A549 (cell line): Measurements from ENCODE around the gene GNPTG. TPM values are rescaled to one million over a fixed set of nuclear protein-coding genes. Genes with fewer than 3 reads are reported as not detected.

Source experiments
- ATAC-seq, 2 experiments: fragments of 200-7000 bp in 1 of 2; fragments of >200 bp in 1 of 2; cut with Nextera tagmentation in 1 of 2; cut with Tn5 transposase in 1 of 2; 3 replicates each; pipeline versions ENCODE4 v1.8.0 to v1.9.1; 2018 to 2020; ENCODE audit warnings: mild to moderate bottlenecking in 1 of 2, moderate library complexity in 1 of 2
- CTCF ChIA-PET: fragments of 300-600 bp; sonication (Branson Sonifier 250); formaldehyde crosslinking; extraction: SDS; loops from one replicate; lab custom pipeline; 2021; ENCODE audit warnings: antibody characterized with exemption, inconsistent platforms; lab: Yijun Ruan, JAX
- POLR2A ChIA-PET: fragments of 350-600 bp; formaldehyde crosslinking; extraction: SDS; loops from one replicate; lab custom pipeline; 2021; ENCODE audit warnings: antibody characterized with exemption, inconsistent platforms; lab: Yijun Ruan, JAX
- DNase-seq, 2 experiments: peaks; one replicate each; pipeline versions ENCODE4 v3.0.0 to v3.0.0-alpha.2; 2011 to 2016; ENCODE audit warnings: low read depth in 1 of 2, low spot score in 1 of 2
- FAIRE-seq: peaks from 2 replicates; lab custom pipeline; 2011; peaks lifted over from hg19 to GRCh38; lab: Jason Lieb, UNC
- H3K27ac ChIP-seq, 2 experiments: fragments of >200 bp; sonication (Bioruptor Twin); formaldehyde crosslinking; 3 replicates each; pipeline ENCODE4 v1.5.1; 2016 to 2017
- H3K4me1 ChIP-seq: fragments of >200 bp; sonication (Bioruptor Twin); formaldehyde crosslinking; 3 replicates; pipeline ENCODE4 v1.6.1; 2016
- H3K4me2 ChIP-seq: fragments of >200 bp; sonication (Bioruptor Twin); formaldehyde crosslinking; 3 replicates; pipeline ENCODE4 v1.6.1; 2016
- H3K4me3 ChIP-seq: fragments of >200 bp; sonication (Bioruptor Twin); formaldehyde crosslinking; 3 replicates; pipeline ENCODE4 v1.5.1; 2016
- H3K9me3 ChIP-seq: fragments of >200 bp; sonication (Bioruptor Twin); formaldehyde crosslinking; 3 replicates; pipeline ENCODE4 v1.6.1; 2016
- ATOH8 ChIP-seq: fragments of 250-450 bp; sonication (Bioruptor Pico); IDR thresholded peaks from 2 replicates; pipeline ENCODE4 v1.5.0; 2020; ENCODE audit warnings: low read depth, mild to moderate bottlenecking, moderate library complexity
- E2F6 ChIP-seq: IDR thresholded peaks from 2 replicates; pipeline ENCODE4 v1.6.1; 2012; ENCODE audit warnings: low read depth, borderline replicate concordance
- EHF ChIP-seq: fragments of 250-450 bp; sonication (Bioruptor Pico); IDR thresholded peaks from 2 replicates; pipeline ENCODE4 v1.5.0; 2020; ENCODE audit warnings: mild to moderate bottlenecking
- FOSL2 ChIP-seq, 2 experiments: fragments of 450-650 bp in 1 of 2; fragments of >200 bp in 1 of 2; sonication (Bioruptor Twin) in 1 of 2; formaldehyde crosslinking; IDR thresholded peaks; 2 replicates each; pipeline versions ENCODE4 v1.5.0 to v1.6.1; 2016 to 2020; ENCODE audit warnings: mild to moderate bottlenecking in 1 of 2, moderate library complexity in 1 of 2
- HEYL ChIP-seq: fragments of 250-450 bp; sonication (Bioruptor Pico); IDR thresholded peaks from 2 replicates; pipeline ENCODE4 v1.8.0; 2021; ENCODE audit warnings: mild to moderate bottlenecking, moderate library complexity
- HOXA7 ChIP-seq: fragments of 250-450 bp; sonication (Bioruptor Pico); IDR thresholded peaks from 2 replicates; pipeline ENCODE4 v1.5.0; 2020; ENCODE audit warnings: mild to moderate bottlenecking, moderate library complexity
- KDM5A ChIP-seq: fragments of 200-600 bp; sonication (generic); IDR thresholded peaks from 2 replicates; pipeline ENCODE4 v1.6.1; 2016; ENCODE audit warnings: antibody characterized with exemption, mild to moderate bottlenecking
- MAFK ChIP-seq: fragments of 450-650 bp; IDR thresholded peaks from 2 replicates; pipeline ENCODE4 v1.6.1; 2014; ENCODE audit not compliant: partially characterized antibody
- NFE2L2 ChIP-seq: fragments of 150-350 bp; conservative IDR thresholded peaks from 2 replicates; pipeline ENCODE4 v1.6.1; 2014; ENCODE audit warnings: low read length
- NPAS2 ChIP-seq: fragments of 250-450 bp; sonication (Bioruptor Pico); IDR thresholded peaks from 2 replicates; pipeline ENCODE4 v1.8.0; 2022; ENCODE audit warnings: mild to moderate bottlenecking, moderate library complexity, borderline replicate concordance
- PBX3 ChIP-seq: IDR thresholded peaks from 2 replicates; pipeline ENCODE4 v1.6.1; 2012
- RARB ChIP-seq: fragments of 250-450 bp; sonication (Bioruptor Pico); IDR thresholded peaks from 2 replicates; pipeline ENCODE4 v1.8.0; 2021; ENCODE audit warnings: mild to moderate bottlenecking, moderate library complexity
- RFX5 ChIP-seq: fragments of 450-650 bp; IDR thresholded peaks from 2 replicates; pipeline ENCODE4 v1.7.1; 2014; ENCODE audit warnings: antibody characterized with exemption, mild to moderate bottlenecking, moderate library complexity
- SREBF2 ChIP-seq: fragments of 450-650 bp; IDR thresholded peaks from 2 replicates; pipeline ENCODE4 v1.6.1; 2014; ENCODE audit warnings: mild to moderate bottlenecking, moderate library complexity
- WGBS: methylation state at CpG from one replicate; pipeline ENCODE4 v1.1.6; 2017; ENCODE audit errors: missing lambda C conversion rate; 5-methylcytosine and 5-hydroxymethylcytosine counted together
- polyA plus RNA-seq, 4 experiments: library from polyadenylated mRNA; depleted of rRNA in 3 of 4; stranded (reverse); fragments of >200 nt; fragmentation: RNase III in 1 of 4; extraction: RNeasy Plus Mini Kit Qiagen cat#74134 plus additional on column Dnase treatment in 1 of 4; gene quantifications; 2 replicates in 3 of 4; 3 replicates in 1 of 4; pipeline ENCODE4 v1.2.3, GENCODE V29; 2011 to 2017
- TF ChIP-seq, protein P1 (sequence below): fragments of >200 bp; sonication (Bioruptor Twin); formaldehyde crosslinking; IDR thresholded peaks from 3 replicates; pipeline ENCODE4 v1.5.1; 2016
- TF ChIP-seq, protein P2 (sequence below): fragments of >200 bp; sonication (Bioruptor Twin); formaldehyde crosslinking; IDR thresholded peaks from 3 replicates; pipeline ENCODE4 v1.6.1; 2016
- TF ChIP-seq, protein P3 (sequence below): fragments of 200-600 bp; sonication (generic); IDR thresholded peaks from 2 replicates; pipeline ENCODE4 v1.6.1; 2016; ENCODE audit warnings: antibody characterized with exemption, mild to moderate bottlenecking, moderate library complexity
- TF ChIP-seq, protein P4 (sequence below): IDR thresholded peaks from 2 replicates; pipeline ENCODE4 v1.6.1; 2012

GNPTG gene
- polyA plus RNA-seq, 2 of the 4 experiments (the other 2 are of a cell fraction): 23.4 to 24.2 TPM

DNA sequence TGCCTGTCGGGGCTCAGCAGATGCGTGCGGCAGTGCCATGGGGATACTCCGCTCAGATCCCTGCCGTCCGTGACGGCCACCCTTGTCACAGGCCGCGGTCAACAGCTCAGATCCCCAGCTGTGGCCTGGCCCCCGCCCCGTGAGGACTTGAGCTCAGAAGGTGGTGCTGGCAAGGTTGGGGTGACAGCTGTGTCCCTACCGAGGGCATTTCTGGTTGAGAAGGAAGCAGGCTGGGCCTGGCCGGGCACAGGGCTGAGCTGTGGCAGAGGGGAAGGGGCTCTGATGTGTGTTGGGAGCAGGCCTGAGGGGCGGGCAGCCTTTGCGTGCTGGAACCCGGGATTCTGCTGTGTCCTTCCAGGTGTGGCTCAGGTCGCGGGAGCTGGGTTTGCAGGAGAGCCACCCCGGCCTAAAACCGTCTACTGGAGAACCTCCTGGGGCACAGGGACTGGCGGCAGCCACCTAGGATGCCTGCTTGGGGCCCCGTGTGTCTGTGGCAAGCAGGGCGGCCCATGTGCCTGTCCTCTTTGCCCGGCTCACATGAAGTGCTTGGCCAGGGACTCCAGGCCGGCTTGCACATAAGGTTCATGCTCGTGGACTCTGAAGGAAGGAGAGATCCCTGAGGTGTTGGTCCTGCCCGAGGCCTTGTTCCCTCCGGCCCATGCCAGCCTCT, 37.2 kb upstream of the GNPTG start (continued):
- TF ChIP-seq, protein P1, sequence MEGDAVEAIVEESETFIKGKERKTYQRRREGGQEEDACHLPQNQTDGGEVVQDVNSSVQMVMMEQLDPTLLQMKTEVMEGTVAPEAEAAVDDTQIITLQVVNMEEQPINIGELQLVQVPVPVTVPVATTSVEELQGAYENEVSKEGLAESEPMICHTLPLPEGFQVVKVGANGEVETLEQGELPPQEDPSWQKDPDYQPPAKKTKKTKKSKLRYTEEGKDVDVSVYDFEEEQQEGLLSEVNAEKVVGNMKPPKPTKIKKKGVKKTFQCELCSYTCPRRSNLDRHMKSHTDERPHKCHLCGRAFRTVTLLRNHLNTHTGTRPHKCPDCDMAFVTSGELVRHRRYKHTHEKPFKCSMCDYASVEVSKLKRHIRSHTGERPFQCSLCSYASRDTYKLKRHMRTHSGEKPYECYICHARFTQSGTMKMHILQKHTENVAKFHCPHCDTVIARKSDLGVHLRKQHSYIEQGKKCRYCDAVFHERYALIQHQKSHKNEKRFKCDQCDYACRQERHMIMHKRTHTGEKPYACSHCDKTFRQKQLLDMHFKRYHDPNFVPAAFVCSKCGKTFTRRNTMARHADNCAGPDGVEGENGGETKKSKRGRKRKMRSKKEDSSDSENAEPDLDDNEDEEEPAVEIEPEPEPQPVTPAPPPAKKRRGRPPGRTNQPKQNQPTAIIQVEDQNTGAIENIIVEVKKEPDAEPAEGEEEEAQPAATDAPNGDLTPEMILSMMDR: no peak
- TF ChIP-seq HOXA7 (CRISPR knock-in tag) (no peak), NPAS2 (CRISPR knock-in tag) (no peak), NFE2L2 (no peak)
- TF ChIP-seq, protein P2, sequence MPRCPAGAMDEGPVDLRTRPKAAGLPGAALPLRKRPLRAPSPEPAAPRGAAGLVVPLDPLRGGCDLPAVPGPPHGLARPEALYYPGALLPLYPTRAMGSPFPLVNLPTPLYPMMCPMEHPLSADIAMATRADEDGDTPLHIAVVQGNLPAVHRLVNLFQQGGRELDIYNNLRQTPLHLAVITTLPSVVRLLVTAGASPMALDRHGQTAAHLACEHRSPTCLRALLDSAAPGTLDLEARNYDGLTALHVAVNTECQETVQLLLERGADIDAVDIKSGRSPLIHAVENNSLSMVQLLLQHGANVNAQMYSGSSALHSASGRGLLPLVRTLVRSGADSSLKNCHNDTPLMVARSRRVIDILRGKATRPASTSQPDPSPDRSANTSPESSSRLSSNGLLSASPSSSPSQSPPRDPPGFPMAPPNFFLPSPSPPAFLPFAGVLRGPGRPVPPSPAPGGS: no peak

DNA sequence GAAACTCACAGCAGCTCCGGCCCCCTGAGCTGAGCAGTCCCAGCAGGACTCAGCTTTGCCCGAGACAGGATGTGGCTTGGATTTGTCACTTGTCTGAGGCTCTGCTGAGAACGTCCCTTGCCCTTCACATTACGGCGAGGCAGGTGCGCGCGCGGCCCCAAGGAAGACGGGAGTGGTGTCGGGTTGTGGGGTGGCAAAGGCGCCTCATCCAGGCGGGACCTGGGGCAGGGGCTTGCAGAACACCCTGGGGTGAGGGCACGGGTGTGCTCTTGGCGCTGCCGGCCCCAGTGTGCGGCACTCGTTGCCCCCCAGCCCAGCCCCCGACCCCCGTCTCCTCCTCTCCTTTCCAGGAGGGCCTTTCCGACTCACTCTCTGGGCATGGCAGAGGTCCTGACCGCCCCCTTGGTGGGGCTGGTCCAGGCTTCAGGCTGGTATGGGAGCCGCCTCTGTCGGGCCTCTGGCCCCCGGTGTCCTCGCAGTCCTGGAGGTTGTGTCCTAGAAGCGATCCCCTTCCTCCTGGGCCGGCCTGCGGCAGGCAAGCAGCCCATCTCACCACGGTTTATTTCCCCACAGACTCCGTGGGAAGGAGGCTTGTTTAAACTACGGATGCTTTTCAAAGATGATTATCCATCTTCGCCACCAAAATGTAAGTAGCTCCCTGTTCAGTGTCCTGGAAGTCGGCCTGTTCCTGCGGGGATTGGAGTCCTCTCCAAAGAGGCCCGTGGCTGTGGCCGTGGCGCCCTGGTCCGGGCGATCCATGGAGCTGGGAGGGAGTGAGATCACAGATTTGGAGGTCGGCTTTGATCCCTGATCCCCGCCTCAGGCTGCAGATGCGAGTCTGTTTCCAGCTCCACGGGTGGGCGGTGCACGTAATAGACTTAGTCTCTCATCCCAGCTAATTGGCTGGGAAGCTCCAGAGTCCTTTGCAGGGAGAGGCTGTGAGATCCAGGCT, 36.4 kb upstream of the GNPTG start:
- ATAC-seq (no peak), DNase-seq (no peak)
- no peak overlapping the region for H3K27ac ChIP-seq
- H3K9me3 ChIP-seq: no peaks in the 10 kb centered on the region
- ChIA-PET POLR2A (no interaction called here), CTCF (interaction anchor here (0.6 to 4.8 kb wide), 7 partner anchors 11 to 54 kb away, joined by 3 to 22 read pairs (median 3); no protein-coding TSS in a partner anchor)
- no peak overlapping the region for H3K4me2 ChIP-seq
- H3K4me3 ChIP-seq: no peak overlapping the region
- peaks cover 19% of the 10 kb centered on the region for H3K4me1 ChIP-seq
- TF ChIP-seq E2F6 (no peak), PBX3 (no peak), FOSL2 (IDR thresholded peaks at IDR 0.05) (no peak), FOSL2 (CRISPR knock-in tag; IDR thresholded peaks at IDR 0.05) (no peak), RFX5 (no peak)
- TF ChIP-seq, protein P2: no peak
- TF ChIP-seq, all 56 proteins: peak for 0
- WGBS: 91% methylated on average over 39 of the region's 46 CpGs
- FAIRE-seq: no peak

- ChIA-PET CTCF (interaction anchor here (0.6 to 3.0 kb wide), 7 partner anchors 11 to 54 kb away, joined by 3 to 17 read pairs (median 3); no protein-coding TSS in a partner anchor), POLR2A (no interaction called here)
- TF ChIP-seq, protein P3, sequence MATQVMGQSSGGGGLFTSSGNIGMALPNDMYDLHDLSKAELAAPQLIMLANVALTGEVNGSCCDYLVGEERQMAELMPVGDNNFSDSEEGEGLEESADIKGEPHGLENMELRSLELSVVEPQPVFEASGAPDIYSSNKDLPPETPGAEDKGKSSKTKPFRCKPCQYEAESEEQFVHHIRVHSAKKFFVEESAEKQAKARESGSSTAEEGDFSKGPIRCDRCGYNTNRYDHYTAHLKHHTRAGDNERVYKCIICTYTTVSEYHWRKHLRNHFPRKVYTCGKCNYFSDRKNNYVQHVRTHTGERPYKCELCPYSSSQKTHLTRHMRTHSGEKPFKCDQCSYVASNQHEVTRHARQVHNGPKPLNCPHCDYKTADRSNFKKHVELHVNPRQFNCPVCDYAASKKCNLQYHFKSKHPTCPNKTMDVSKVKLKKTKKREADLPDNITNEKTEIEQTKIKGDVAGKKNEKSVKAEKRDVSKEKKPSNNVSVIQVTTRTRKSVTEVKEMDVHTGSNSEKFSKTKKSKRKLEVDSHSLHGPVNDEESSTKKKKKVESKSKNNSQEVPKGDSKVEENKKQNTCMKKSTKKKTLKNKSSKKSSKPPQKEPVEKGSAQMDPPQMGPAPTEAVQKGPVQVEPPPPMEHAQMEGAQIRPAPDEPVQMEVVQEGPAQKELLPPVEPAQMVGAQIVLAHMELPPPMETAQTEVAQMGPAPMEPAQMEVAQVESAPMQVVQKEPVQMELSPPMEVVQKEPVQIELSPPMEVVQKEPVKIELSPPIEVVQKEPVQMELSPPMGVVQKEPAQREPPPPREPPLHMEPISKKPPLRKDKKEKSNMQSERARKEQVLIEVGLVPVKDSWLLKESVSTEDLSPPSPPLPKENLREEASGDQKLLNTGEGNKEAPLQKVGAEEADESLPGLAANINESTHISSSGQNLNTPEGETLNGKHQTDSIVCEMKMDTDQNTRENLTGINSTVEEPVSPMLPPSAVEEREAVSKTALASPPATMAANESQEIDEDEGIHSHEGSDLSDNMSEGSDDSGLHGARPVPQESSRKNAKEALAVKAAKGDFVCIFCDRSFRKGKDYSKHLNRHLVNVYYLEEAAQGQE: no peak
- no peak for TF ChIP-seq HEYL (CRISPR knock-in tag)
- TF ChIP-seq EHF (CRISPR knock-in tag): no peak
- no peak for TF ChIP-seq ATOH8 (CRISPR knock-in tag)
- no peak for TF ChIP-seq RARB
- TF ChIP-seq SREBF2: no peak
- TF ChIP-seq NFE2L2: no peak
- no peak for TF ChIP-seq MAFK
- TF ChIP-seq, protein P4, sequence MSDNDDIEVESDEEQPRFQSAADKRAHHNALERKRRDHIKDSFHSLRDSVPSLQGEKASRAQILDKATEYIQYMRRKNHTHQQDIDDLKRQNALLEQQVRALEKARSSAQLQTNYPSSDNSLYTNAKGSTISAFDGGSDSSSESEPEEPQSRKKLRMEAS: no peak
- TF ChIP-seq KDM5A: no peak
- no peak for TF ChIP-seq RFX5
- Histone ChIP-seq H3K9me3 (no peaks in the 10 kb centered on the region), H3K4me1 (peaks cover 16% of the 10 kb centered on the region), H3K27ac (no peak overlapping the region), H3K4me2 (no peak overlapping the region), H3K4me3 (no peak overlapping the region)
- ATAC-seq: no peak
- DNase-seq: no peak
- FAIRE-seq: no peak
- WGBS: 93% methylated on average over 13 of the region's 14 CpGs
These were observed 35.7 kb upstream of the GNPTG start for GRCh38 chr16:1316033-1316405.
